ENCODE data around the gene DYDC2. TPM values are rescaled to one million over a fixed set of nuclear protein-coding genes. Genes with fewer than 3 reads are reported as not detected.

DYDC2 gene
- total RNA-seq, 1 donor from 2014 or later: not detected

DNA sequence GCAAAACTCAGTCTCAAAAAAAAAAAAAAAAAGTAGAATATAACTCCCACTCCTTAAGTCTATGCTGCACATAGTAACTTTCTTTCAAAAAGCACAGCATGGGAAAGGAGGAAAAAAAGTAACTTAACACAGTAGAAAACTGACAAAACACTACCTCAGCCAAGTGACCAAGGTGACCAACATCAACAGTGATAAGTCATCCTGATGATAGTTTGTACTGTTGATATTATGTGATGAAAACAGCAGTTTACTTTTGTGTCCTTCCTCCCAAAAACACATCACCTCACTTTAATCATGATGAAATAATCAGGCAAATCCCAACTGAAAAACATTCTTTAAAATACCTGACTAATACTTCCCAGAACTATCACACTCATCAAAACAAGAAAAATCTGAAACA, 37.8 kb upstream of the DYDC2 start:
- DNase-seq (ENCODE audit: low read depth) (no peak), FAIRE-seq (no peak)
- H2AFZ ChIP-seq (ENCODE audit: low read depth, low read length): no peak overlapping the region
- no peak overlapping the region for H3K27ac ChIP-seq (ENCODE audit: low read depth, low read length)
- Mint-ChIP-seq H3K9me3 (ENCODE audit: unreplicated experiment) (peaks cover 2% of the 10 kb centered on the region), H3K4me3 (ENCODE audit: unreplicated experiment) (no peak overlapping the region), H3K27ac (ENCODE audit: unreplicated experiment) (no peak overlapping the region), H3K36me3 (ENCODE audit: low read depth, unreplicated experiment) (no peaks in the 10 kb centered on the region), H3K27me3 (ENCODE audit: low read depth, unreplicated experiment) (no peaks in the 10 kb centered on the region), H3K4me1 (ENCODE audit: low read depth, unreplicated experiment) (peaks cover 12% of the 10 kb centered on the region)
- no peaks in the 10 kb centered on the region for H3K27me3 ChIP-seq (ENCODE audit: insufficient read depth, low read length)
- no peaks in the 10 kb centered on the region for H3K36me3 ChIP-seq (ENCODE audit: insufficient read depth, low read length)
- no peaks in the 10 kb centered on the region for H4K20me1 ChIP-seq (ENCODE audit: insufficient read depth, low read length)
- TF ChIP-seq, protein P1, sequence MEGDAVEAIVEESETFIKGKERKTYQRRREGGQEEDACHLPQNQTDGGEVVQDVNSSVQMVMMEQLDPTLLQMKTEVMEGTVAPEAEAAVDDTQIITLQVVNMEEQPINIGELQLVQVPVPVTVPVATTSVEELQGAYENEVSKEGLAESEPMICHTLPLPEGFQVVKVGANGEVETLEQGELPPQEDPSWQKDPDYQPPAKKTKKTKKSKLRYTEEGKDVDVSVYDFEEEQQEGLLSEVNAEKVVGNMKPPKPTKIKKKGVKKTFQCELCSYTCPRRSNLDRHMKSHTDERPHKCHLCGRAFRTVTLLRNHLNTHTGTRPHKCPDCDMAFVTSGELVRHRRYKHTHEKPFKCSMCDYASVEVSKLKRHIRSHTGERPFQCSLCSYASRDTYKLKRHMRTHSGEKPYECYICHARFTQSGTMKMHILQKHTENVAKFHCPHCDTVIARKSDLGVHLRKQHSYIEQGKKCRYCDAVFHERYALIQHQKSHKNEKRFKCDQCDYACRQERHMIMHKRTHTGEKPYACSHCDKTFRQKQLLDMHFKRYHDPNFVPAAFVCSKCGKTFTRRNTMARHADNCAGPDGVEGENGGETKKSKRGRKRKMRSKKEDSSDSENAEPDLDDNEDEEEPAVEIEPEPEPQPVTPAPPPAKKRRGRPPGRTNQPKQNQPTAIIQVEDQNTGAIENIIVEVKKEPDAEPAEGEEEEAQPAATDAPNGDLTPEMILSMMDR (IDR thresholded peaks at IDR 0.05; ENCODE audit: insufficient read depth, low read depth, low read length): no peak
- no peak for TF ChIP-seq EZH2 (IDR thresholded peaks at IDR 0.05; ENCODE audit: insufficient read depth, low read length)
- no peak overlapping the region for H3K9ac ChIP-seq (ENCODE audit: low read length)
- H3K4me1 ChIP-seq (ENCODE audit: insufficient read depth, low read length): no peaks in the 10 kb centered on the region
- H3K9me3 ChIP-seq (ENCODE audit: insufficient read depth, low read depth, low read length): no peaks in the 10 kb centered on the region
- no peaks in the 10 kb centered on the region for H3K79me2 ChIP-seq (ENCODE audit: insufficient read depth, low read length)
- no peak overlapping the region for H3K4me2 ChIP-seq (ENCODE audit: low read length)
- no peak overlapping the region for H3K4me3 ChIP-seq (ENCODE audit: insufficient read depth, low read depth, low read length)

DNA sequence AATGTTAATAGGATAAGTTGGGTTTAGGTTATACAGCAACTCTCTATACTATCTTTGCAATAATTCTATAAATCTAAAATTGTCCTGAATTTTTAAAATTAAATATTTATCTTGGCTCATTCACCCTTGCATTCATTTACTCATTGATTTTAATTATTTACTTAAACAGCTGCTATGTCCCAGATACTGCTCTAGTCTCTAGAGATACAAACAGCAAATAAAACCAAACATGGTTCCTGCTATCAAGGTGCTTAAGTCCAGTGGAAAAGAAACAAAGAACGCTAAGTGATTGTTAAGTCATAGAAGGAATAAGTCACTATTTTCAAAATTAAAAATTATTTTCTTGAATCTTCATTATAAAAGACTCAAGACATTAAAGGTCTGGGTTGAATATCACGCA, 37.3 kb upstream of the DYDC2 start:
- H3K27me3 Mint-ChIP-seq (ENCODE audit: low read depth, unreplicated experiment): no peaks in the 10 kb centered on the region
- FAIRE-seq: no peak

GRCh38 chr10:80319725-80320290, 36.8 kb upstream of the DYDC2 start:
- Histone ChIP-seq H2AFZ (ENCODE audit: low read depth, low read length) (no peak overlapping the region), H3K79me2 (ENCODE audit: insufficient read depth, low read length) (no peaks in the 10 kb centered on the region), H3K27me3 (ENCODE audit: insufficient read depth, low read length) (no peaks in the 10 kb centered on the region), H3K36me3 (ENCODE audit: insufficient read depth, low read length) (no peaks in the 10 kb centered on the region), H3K4me3 (ENCODE audit: insufficient read depth, low read depth, low read length) (no peak overlapping the region), H3K9me3 (ENCODE audit: insufficient read depth, low read depth, low read length) (no peaks in the 10 kb centered on the region), H3K27ac (ENCODE audit: low read depth, low read length) (no peak overlapping the region), H4K20me1 (ENCODE audit: insufficient read depth, low read length) (no peaks in the 10 kb centered on the region), H3K4me2 (ENCODE audit: low read length) (no peak overlapping the region), H3K9ac (ENCODE audit: low read length) (no peak overlapping the region), H3K4me1 (ENCODE audit: insufficient read depth, low read length) (no peaks in the 10 kb centered on the region)
- Mint-ChIP-seq H3K27ac (ENCODE audit: unreplicated experiment) (no peak overlapping the region), H3K9me3 (ENCODE audit: unreplicated experiment) (peaks cover 2% of the 10 kb centered on the region), H3K4me1 (ENCODE audit: low read depth, unreplicated experiment) (peaks cover 22% of the 10 kb centered on the region), H3K27me3 (ENCODE audit: low read depth, unreplicated experiment) (no peaks in the 10 kb centered on the region), H3K36me3 (ENCODE audit: low read depth, unreplicated experiment) (no peaks in the 10 kb centered on the region), H3K4me3 (ENCODE audit: unreplicated experiment) (no peak overlapping the region)
- no peak for FAIRE-seq
- no peak for DNase-seq (ENCODE audit: low read depth)
- no peak for TF ChIP-seq EZH2 (IDR thresholded peaks at IDR 0.05; ENCODE audit: insufficient read depth, low read length)
- TF ChIP-seq, protein P1 (IDR thresholded peaks at IDR 0.05; ENCODE audit: insufficient read depth, low read depth, low read length): no peak

More for the DNA sequence above, 37.3 kb upstream of the DYDC2 start:
- no peak for DNase-seq (ENCODE audit: low read depth)
- Histone ChIP-seq H3K27me3 (ENCODE audit: insufficient read depth, low read length) (no peaks in the 10 kb centered on the region), H3K4me1 (ENCODE audit: insufficient read depth, low read length) (no peaks in the 10 kb centered on the region), H4K20me1 (ENCODE audit: insufficient read depth, low read length) (no peaks in the 10 kb centered on the region), H3K4me3 (ENCODE audit: insufficient read depth, low read depth, low read length) (no peak overlapping the region), H3K27ac (ENCODE audit: low read depth, low read length) (no peak overlapping the region), H3K9me3 (ENCODE audit: insufficient read depth, low read depth, low read length) (no peaks in the 10 kb centered on the region), H3K36me3 (ENCODE audit: insufficient read depth, low read length) (no peaks in the 10 kb centered on the region), H3K79me2 (ENCODE audit: insufficient read depth, low read length) (no peaks in the 10 kb centered on the region), H2AFZ (ENCODE audit: low read depth, low read length) (no peak overlapping the region), H3K4me2 (ENCODE audit: low read length) (no peak overlapping the region), H3K9ac (ENCODE audit: low read length) (no peak overlapping the region)
- Mint-ChIP-seq H3K36me3 (ENCODE audit: low read depth, unreplicated experiment) (no peaks in the 10 kb centered on the region), H3K9me3 (ENCODE audit: unreplicated experiment) (peaks cover 2% of the 10 kb centered on the region), H3K27ac (ENCODE audit: unreplicated experiment) (no peak overlapping the region), H3K4me1 (ENCODE audit: low read depth, unreplicated experiment) (peaks cover 18% of the 10 kb centered on the region), H3K4me3 (ENCODE audit: unreplicated experiment) (no peak overlapping the region)
- no peak for TF ChIP-seq EZH2 (IDR thresholded peaks at IDR 0.05; ENCODE audit: insufficient read depth, low read length)
- TF ChIP-seq, protein P1 (IDR thresholded peaks at IDR 0.05; ENCODE audit: insufficient read depth, low read depth, low read length): no peak
